GM18505 (cell line): ENCODE results near the gene PCGF3.

Source experiments
- ATAC-seq: cut with Tn5 transposase; IDR thresholded peaks from one replicate; pipeline ENCODE4 v1.9.1; 2021; ENCODE audit not compliant: unreplicated experiment
- POLR2A ChIP-seq: IDR thresholded peaks from 4 replicates; pipeline ENCODE4 v1.6.1; 2011; ENCODE audit warnings: borderline replicate concordance; ENCODE audit not compliant: insufficient read depth, insufficient read length; ENCODE audit errors: extremely low read depth

Gene PCGF3

GRCh38 chr4:708631-708933 is 3.0 kb downstream of the PCGF3 start:
- no peak for TF ChIP-seq POLR2A
- no peak for ATAC-seq

GRCh38 chr4:709348-709747 is 3.7 kb downstream of the PCGF3 start:
- TF ChIP-seq POLR2A: no peak
- no peak for ATAC-seq

- ATAC-seq: no peak
- TF ChIP-seq POLR2A: no peak
Measured at GRCh38 chr4:710116-710515, 4.5 kb downstream of the PCGF3 start.

GRCh38 chr4:710916-711315 is 5.3 kb downstream of the PCGF3 start:
- no peak for ATAC-seq
- TF ChIP-seq POLR2A: no peak

GRCh38 chr4:712093-712492 is 6.5 kb downstream of the PCGF3 start:
- no peak for ATAC-seq
- TF ChIP-seq POLR2A: no peak

GRCh38 chr4:712916-713632 is 7.4 kb downstream of the PCGF3 start:
- no peak for TF ChIP-seq POLR2A
- ATAC-seq: no peak

- ATAC-seq: no peak
- no peak for TF ChIP-seq POLR2A
Measured at GRCh38 chr4:714087-714486, 8.5 kb downstream of the PCGF3 start.

GRCh38 chr4:717601-718320 is 12.1 kb downstream of the PCGF3 start:
- ATAC-seq: no peak
- no peak for TF ChIP-seq POLR2A

GRCh38 chr4:718460-718859 is 12.8 kb downstream of the PCGF3 start:
- TF ChIP-seq POLR2A: no peak
- no peak for ATAC-seq

GRCh38 chr4:720111-720860 is 14.7 kb downstream of the PCGF3 start:
- no peak for ATAC-seq
- TF ChIP-seq POLR2A: no peak

GRCh38 chr4:721261-722168 is 15.9 kb downstream of the PCGF3 start:
- no peak for TF ChIP-seq POLR2A
- ATAC-seq: no peak

- no peak for TF ChIP-seq POLR2A
- ATAC-seq: no peak
Measured at GRCh38 chr4:722169-722725, 16.6 kb downstream of the PCGF3 start.
